Activated T-cell treated with anti-CD3 and anti-CD28 coated beads, Interleukin-2, amount 50 U/mL, for 72 hours (primary cell): ENCODE results near the gene CYB5B. TPM values are rescaled to one million over a fixed set of nuclear protein-coding genes. Genes with fewer than 3 reads are reported as not detected.

Experiments used
- ATAC-seq, 2 donors: fragments of 150-1000 bp; cut with Tn5 transposase; replicated peaks in 1 of 2; 2 replicates each; pipeline ENCODE4 v1.10.0; 2021; ENCODE audit warnings: moderate library complexity in 2 of 2, mild to moderate bottlenecking in 1 of 2
- DNase-seq, 2 donors: peaks; one replicate each; pipeline ENCODE4 v3.0.0; 2021 to 2022; ENCODE audit warnings: mixed read lengths in 1 of 2
- H3K27ac Mint-ChIP-seq: one replicate; pipeline ENCODE4 v1.8.0; 2022; ENCODE audit warnings: mild to moderate bottlenecking, moderate library complexity, mixed read lengths
- H3K27me3 Mint-ChIP-seq: one replicate; pipeline ENCODE4 v1.8.0; 2022; ENCODE audit warnings: low read depth, mixed read lengths
- H3K36me3 Mint-ChIP-seq, 2 donors: one replicate each; pipeline ENCODE4 v1.8.0; 2022; ENCODE audit warnings: mixed read lengths in 2 of 2, mild to moderate bottlenecking in 1 of 2; ENCODE audit not compliant: insufficient read depth in 2 of 2
- H3K4me1 Mint-ChIP-seq: one replicate; pipeline ENCODE4 v1.8.0; 2022; ENCODE audit warnings: low read depth, mixed read lengths
- H3K4me3 Mint-ChIP-seq, 2 donors: one replicate each; pipeline ENCODE4 v1.8.0; 2022; ENCODE audit warnings: mild to moderate bottlenecking in 2 of 2, mixed read lengths in 2 of 2, moderate library complexity in 2 of 2
- H3K9me3 Mint-ChIP-seq, 2 donors: one replicate each; pipeline ENCODE4 v1.8.0; 2022; ENCODE audit warnings: mixed read lengths in 2 of 2
- total RNA-seq, 2 donors: library from RNA; stranded (reverse); gene quantifications; one replicate each; pipeline ENCODE4 v1.2.3, GENCODE V29; 2022

Gene CYB5B
- total RNA-seq, 2 donors from 2014 or later = 176 to 197 TPM

DNA sequence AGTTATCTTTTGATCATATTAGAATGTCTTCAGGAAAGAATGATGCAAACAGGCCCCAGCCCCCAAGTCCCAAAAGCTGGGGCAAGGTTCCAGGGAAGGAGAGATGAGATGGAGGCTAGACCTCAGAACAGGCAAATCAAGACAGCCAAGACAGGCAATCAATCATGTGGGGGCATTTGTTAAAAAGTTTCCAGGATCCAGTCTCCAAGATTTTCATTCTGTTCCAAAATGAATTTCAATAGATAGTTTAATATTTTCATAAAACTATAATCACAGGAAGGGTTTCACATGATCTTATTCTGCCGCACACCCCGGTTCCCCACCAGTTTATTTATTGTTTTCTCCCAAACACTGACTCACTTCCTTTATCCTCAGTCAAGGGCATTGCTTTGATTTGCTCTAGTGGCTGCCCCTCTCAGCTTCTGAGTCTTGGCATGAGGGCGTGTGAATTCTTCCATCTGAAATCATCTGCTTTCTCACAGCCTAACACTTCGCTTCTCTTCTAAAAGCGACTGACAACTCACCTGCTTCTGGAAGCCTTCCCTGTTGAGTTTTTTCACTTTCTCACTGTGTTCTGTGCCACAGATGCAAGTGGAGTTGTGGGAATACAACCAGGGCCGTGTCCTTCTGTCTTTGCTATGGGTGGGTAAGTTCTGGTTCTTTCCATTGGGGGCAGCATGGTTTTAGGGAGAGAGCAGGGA, 26.4 kb upstream of the CYB5B start:
- DNase-seq (no peak), ATAC-seq (no peak)
- H3K36me3 Mint-ChIP-seq = no peaks in the 10 kb centered on the region
- no peak overlapping the region for H3K4me3 Mint-ChIP-seq
- no peak overlapping the region for H3K27ac Mint-ChIP-seq
- H3K27me3 Mint-ChIP-seq = no peaks in the 10 kb centered on the region
- no peaks in the 10 kb centered on the region for H3K9me3 Mint-ChIP-seq
- H3K4me1 Mint-ChIP-seq = peaks cover 50% of the 10 kb centered on the region

- H3K27me3 Mint-ChIP-seq = no peaks in the 10 kb centered on the region
- no peaks in the 10 kb centered on the region for H3K36me3 Mint-ChIP-seq
- no peak overlapping the region for H3K4me3 Mint-ChIP-seq
- no peak overlapping the region for H3K27ac Mint-ChIP-seq
- ATAC-seq = peak; percentile 90 to 92
- H3K4me1 Mint-ChIP-seq = peaks cover 50% of the 10 kb centered on the region
- H3K9me3 Mint-ChIP-seq = no peaks in the 10 kb centered on the region
- DNase-seq = peak; percentile 35 to 44
Measured at GRCh38 chr16:69399361-69399760, 25.1 kb upstream of the CYB5B start.

GRCh38 chr16:69402439-69402838, 22.0 kb upstream of the CYB5B start:
- H3K9me3 Mint-ChIP-seq = no peaks in the 10 kb centered on the region
- DNase-seq (no peak), ATAC-seq (no peak)
- no peaks in the 10 kb centered on the region for H3K36me3 Mint-ChIP-seq
- peaks cover 38% of the 10 kb centered on the region for H3K4me1 Mint-ChIP-seq
- H3K4me3 Mint-ChIP-seq = no peak overlapping the region
- H3K27me3 Mint-ChIP-seq = no peaks in the 10 kb centered on the region
- H3K27ac Mint-ChIP-seq = no peak overlapping the region

DNA sequence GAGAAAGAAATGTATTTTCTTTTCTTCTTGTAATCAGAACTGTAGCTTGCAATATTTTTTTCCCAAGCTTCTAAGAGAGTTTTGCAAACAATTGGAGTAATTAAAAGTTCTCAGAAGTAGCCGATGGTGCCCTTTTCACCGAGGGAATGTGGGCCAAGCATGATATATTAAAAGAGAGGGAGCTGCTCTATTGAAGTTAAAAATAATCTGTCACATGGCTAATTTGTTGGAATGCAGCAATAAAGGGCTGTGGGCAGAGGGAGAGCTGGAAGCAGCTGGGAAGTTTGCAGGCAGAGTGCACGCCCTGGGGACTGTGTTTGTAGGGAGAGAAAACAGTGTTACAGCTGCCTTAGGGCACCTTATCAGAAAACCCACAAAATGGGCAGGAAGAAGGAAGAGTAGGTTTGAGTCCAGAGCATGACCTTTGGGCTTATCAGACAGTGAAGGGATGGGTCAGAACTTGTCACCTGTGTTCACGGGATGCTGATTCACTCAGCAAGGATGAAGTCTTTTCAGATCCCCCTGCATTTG, 20.1 kb upstream of the CYB5B start:
- no peak overlapping the region for H3K4me3 Mint-ChIP-seq
- DNase-seq = no peak
- no peak for ATAC-seq
- no peaks in the 10 kb centered on the region for H3K27me3 Mint-ChIP-seq
- no peak overlapping the region for H3K27ac Mint-ChIP-seq
- no peaks in the 10 kb centered on the region for H3K9me3 Mint-ChIP-seq
- H3K4me1 Mint-ChIP-seq = peaks cover 18% of the 10 kb centered on the region
- no peaks in the 10 kb centered on the region for H3K36me3 Mint-ChIP-seq

- Mint-ChIP-seq H3K27me3 (no peaks in the 10 kb centered on the region), H3K9me3 (no peaks in the 10 kb centered on the region), H3K27ac (no peak overlapping the region), H3K4me1 (peaks cover 13% of the 10 kb centered on the region), H3K4me3 (no peak overlapping the region), H3K36me3 (no peaks in the 10 kb centered on the region)
- ATAC-seq (no peak), DNase-seq (no peak)
Measured at GRCh38 chr16:69405326-69405725, 19.1 kb upstream of the CYB5B start.

DNA sequence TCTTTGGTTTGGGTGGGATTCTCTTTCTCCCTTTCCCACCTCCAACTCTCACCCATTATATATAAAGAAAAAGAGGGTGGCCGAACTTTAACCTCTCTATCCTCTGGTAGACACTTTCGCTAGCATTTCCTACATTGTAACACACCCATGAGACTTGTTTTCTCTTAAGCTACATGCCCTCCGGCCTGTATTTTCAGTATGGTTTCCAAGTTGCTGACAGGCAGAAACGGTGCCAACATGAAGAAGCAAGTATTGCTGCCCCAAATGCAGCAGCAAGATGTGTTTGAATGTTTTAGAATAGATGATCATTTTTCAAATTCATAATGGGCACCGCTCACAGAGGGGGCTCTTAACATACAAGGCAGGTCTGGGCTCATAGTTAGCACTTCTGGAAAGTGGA, 18.7 kb upstream of the CYB5B start:
- DNase-seq = no peak
- peaks cover 17% of the 10 kb centered on the region for H3K4me1 Mint-ChIP-seq
- no peaks in the 10 kb centered on the region for H3K36me3 Mint-ChIP-seq
- ATAC-seq = no peak
- no peaks in the 10 kb centered on the region for H3K9me3 Mint-ChIP-seq
- no peaks in the 10 kb centered on the region for H3K27me3 Mint-ChIP-seq
- no peak overlapping the region for H3K4me3 Mint-ChIP-seq
- H3K27ac Mint-ChIP-seq = no peak overlapping the region

DNA sequence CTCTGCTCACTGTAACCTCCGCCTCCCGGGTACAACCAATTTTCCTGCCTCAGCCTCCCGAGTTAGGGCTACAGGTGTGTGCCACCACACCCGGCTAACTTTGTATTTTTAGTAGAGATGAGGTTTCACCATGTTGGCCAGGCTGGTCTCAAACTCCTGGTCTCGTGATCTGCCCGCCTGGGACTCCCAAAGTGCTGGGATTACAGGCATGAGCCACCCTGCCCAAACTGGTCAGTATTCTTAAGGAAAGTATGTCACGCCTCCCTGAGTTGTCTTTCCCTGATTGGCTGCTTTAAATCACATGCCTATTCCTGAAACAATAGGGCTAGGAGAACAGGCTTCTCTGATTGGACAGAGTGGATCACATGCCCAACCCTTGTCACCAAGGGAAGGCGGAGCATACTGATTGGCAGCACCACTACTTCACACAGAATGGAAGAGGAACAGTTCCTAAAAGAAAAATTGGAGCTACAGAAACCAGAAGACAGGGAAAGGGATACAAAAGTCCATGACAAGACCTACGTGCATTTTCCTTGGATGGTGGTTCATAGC, 17.6 kb upstream of the CYB5B start:
- Mint-ChIP-seq H3K9me3 (no peaks in the 10 kb centered on the region), H3K36me3 (no peaks in the 10 kb centered on the region), H3K27ac (no peak overlapping the region), H3K4me3 (no peak overlapping the region), H3K4me1 (peaks cover 25% of the 10 kb centered on the region), H3K27me3 (no peaks in the 10 kb centered on the region)
- DNase-seq (no peak), ATAC-seq (no peak)

DNA sequence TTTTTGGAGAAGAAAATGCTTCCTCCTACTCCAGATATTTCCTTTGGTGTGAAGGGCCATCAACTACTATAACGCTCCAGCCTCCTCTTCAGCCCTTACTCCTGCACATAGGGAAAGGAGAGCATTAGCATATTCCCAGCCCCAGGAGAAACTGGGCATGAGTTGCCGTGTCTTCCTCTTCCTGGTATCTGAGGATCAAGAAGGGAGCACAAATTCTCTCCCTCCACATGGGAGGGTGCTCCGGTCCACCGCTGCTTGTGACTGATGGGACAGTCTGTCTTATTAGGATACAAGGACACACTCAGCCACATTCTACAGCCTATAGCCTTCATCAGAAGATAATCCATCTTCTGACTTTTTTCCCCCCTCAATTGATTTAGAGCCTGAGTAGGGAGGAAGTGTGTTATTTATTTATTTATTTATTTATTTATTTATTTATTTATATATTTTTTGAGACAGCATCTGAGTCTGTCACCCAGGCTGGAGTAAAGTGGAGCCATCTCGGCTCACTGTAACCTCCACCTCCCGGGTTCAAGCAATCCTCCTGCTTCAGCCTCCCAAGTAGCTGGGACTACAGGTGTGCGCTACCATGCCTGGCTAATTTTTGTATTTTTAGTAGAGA, 16.6 kb upstream of the CYB5B start:
- Mint-ChIP-seq H3K27ac (no peak overlapping the region), H3K36me3 (no peaks in the 10 kb centered on the region), H3K27me3 (no peaks in the 10 kb centered on the region), H3K4me3 (no peak overlapping the region), H3K9me3 (no peaks in the 10 kb centered on the region), H3K4me1 (peaks cover 18% of the 10 kb centered on the region)
- DNase-seq (no peak), ATAC-seq (no peak)

GRCh38 chr16:69408475-69408874, 15.9 kb upstream of the CYB5B start:
- no peak for DNase-seq
- H3K36me3 Mint-ChIP-seq = no peaks in the 10 kb centered on the region
- no peak overlapping the region for H3K4me3 Mint-ChIP-seq
- no peaks in the 10 kb centered on the region for H3K27me3 Mint-ChIP-seq
- H3K4me1 Mint-ChIP-seq = peaks cover 18% of the 10 kb centered on the region
- H3K27ac Mint-ChIP-seq = no peak overlapping the region
- H3K9me3 Mint-ChIP-seq = no peaks in the 10 kb centered on the region
- ATAC-seq = no peak

- Mint-ChIP-seq H3K9me3 (no peaks in the 10 kb centered on the region), H3K27me3 (no peaks in the 10 kb centered on the region), H3K27ac (no peak overlapping the region), H3K36me3 (no peaks in the 10 kb centered on the region), H3K4me3 (peak overlapping the region in 1 of 2 donors; percentile 50), H3K4me1 (peaks cover 18% of the 10 kb centered on the region)
- ATAC-seq = no peak
- DNase-seq = no peak
Measured at GRCh38 chr16:69410219-69410990, 14.0 kb upstream of the CYB5B start.

GRCh38 chr16:69411064-69411985, 13.1 kb upstream of the CYB5B start:
- Mint-ChIP-seq H3K9me3 (no peaks in the 10 kb centered on the region), H3K36me3 (no peaks in the 10 kb centered on the region), H3K4me3 (peak overlapping the region in 1 of 2 donors; percentile 50), H3K27me3 (no peaks in the 10 kb centered on the region), H3K4me1 (peaks cover 18% of the 10 kb centered on the region), H3K27ac (peak overlapping the region; percentile 47)
- no peak for DNase-seq
- ATAC-seq = peak; percentile 72 to 73

- no peak for ATAC-seq
- H3K4me1 Mint-ChIP-seq = peaks cover 18% of the 10 kb centered on the region
- H3K27me3 Mint-ChIP-seq = no peaks in the 10 kb centered on the region
- DNase-seq = no peak
- no peaks in the 10 kb centered on the region for H3K36me3 Mint-ChIP-seq
- no peaks in the 10 kb centered on the region for H3K9me3 Mint-ChIP-seq
- H3K4me3 Mint-ChIP-seq = no peak overlapping the region
- no peak overlapping the region for H3K27ac Mint-ChIP-seq
Measured at GRCh38 chr16:69412287-69412686, 12.1 kb upstream of the CYB5B start.
